GM21619 (cell line): ENCODE results near the gene LAMB4.

Experiments
- ATAC-seq: cut with Tn5 transposase; IDR thresholded peaks from one replicate; pipeline ENCODE4 v1.9.1; 2021; ENCODE audit not compliant: unreplicated experiment

LAMB4 gene

GRCh38 chr7:108109221-108109908, 20.8 kb downstream of the LAMB4 start:
- peak; percentile 64 for ATAC-seq

DNA sequence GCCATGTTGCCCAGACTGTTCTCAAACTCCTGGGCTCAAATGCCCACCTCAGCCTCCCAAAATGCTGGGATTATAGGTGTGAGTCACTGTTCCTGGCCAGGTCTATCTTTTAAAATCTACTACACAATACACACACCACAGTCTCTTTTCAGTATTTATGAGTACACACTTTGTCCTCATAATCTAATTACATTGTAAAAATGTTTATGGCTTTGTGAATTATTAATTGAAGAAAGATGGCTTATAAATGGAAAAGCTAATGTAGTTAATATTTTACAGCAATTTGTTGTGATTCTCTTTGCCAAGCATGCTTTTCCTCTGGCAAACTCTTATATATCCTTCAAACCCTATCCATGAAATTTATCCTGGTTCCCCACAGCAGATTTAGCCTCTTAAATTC, 22.0 kb downstream of the LAMB4 start:
- ATAC-seq: no peak

- no peak for ATAC-seq
Measured at GRCh38 chr7:108104324-108104723, 25.8 kb downstream of the LAMB4 start.

GRCh38 chr7:108103558-108104298, 26.4 kb downstream of the LAMB4 start:
- ATAC-seq: no peak

- ATAC-seq: no peak
Measured at GRCh38 chr7:108102671-108103312, 27.4 kb downstream of the LAMB4 start.

DNA sequence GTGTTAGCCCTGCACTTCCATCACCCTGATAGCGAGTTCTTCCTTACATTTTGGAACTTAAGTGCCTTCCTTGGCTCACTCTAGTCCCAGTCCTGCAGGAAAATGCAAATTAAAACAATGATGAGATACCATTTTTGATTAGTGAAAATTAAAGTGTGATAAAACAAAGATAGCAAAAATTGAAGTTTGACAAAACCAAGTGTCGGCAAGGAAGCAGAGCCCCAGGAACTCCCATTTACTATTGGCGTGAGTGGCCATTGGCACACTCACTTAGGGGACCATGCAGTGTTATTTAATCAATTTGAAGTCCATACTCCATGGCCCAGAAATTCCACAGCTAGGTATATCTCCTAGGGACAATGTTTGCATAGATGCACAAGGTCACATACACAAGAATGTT, 28.4 kb downstream of the LAMB4 start:
- ATAC-seq: no peak

DNA sequence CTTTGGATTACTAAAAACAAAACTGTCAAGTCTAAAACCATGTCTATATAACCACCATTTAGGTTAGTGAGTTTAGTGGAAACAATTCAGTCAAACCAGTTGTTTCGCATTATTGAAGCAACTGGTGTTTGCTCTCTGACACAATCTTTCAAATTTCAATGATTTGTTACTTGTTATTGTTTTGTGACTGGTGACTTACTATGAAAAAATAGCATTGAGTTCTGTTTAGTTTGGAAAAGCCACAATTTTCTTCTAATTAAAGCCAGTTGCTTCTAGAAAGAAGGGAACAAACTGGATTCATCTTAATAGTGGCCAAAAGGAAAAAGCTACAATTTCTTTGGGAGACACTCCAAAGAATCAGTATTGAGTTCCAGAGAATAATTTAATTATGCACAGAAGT, 30.4 kb downstream of the LAMB4 start:
- ATAC-seq: no peak

DNA sequence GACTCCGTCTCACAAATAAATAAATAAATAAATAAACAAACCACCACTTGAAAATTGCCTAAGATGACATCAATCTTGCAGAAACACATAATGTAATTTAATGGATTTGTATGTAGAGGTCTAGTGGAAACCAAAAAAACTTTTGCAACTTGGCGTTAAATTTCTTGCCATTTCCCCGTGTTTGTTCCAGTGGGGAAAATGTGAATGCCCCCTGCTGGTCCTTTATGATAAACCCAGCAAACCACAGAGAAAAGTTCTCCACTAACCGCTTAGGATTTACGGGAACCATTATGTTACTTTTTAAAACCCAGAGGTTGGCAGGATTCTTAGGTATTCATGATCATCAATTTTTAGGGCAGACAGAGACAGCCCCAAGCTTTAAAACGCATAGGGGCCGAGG, 32.5 kb downstream of the LAMB4 start:
- no peak for ATAC-seq

DNA sequence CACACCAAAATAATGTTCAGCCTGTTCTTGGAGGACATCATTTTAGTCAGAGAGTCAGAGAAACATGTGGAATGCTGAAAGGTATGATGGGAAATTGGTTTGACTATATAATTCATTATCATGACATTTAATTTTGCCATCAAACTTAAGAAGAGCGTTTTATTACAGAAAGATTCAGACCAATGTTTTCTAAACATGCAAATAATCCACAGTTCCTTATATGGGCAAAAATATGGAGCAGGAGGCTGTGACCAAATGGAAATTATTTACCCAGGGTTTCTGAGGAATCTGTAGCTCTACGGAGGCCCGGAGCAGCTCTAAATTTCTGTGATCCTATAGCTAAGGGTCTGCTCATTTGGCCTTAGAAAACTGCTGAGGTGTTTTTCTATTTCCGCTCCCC, 33.2 kb downstream of the LAMB4 start:
- no peak for ATAC-seq

GRCh38 chr7:108094933-108095710, 35.0 kb downstream of the LAMB4 start:
- peak; percentile 64 for ATAC-seq

GRCh38 chr7:108094346-108094745, 35.8 kb downstream of the LAMB4 start:
- ATAC-seq: no peak

GRCh38 chr7:108093851-108094331, 36.3 kb downstream of the LAMB4 start:
- ATAC-seq: no peak

- no peak for ATAC-seq
Measured at GRCh38 chr7:108093341-108093740, 36.8 kb downstream of the LAMB4 start.

- no peak for ATAC-seq
Measured at GRCh38 chr7:108091461-108091831, 38.7 kb downstream of the LAMB4 start.

GRCh38 chr7:108090791-108091460, 39.2 kb downstream of the LAMB4 start:
- no peak for ATAC-seq

- no peak for ATAC-seq
Measured at GRCh38 chr7:108089381-108089780, 40.8 kb downstream of the LAMB4 start.

DNA sequence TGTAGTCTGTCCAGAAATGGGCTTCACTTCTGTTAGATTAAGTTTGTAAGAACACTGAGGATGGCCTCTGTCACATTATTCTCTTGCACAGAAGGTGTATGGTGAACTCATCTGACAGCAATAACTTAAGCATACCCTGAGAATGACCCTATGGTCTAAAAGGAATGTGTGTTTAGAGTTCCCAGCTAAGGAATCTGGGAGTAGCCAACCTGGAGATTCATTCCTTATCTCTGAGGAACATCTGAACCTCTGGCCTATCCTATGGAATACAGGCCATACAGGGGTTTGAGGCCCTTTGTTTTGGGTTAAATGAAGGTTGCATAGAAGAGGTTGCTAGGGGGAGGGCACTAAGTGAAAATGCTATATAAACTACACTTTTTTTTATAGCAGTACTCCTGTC, 41.4 kb downstream of the LAMB4 start:
- ATAC-seq: no peak

DNA sequence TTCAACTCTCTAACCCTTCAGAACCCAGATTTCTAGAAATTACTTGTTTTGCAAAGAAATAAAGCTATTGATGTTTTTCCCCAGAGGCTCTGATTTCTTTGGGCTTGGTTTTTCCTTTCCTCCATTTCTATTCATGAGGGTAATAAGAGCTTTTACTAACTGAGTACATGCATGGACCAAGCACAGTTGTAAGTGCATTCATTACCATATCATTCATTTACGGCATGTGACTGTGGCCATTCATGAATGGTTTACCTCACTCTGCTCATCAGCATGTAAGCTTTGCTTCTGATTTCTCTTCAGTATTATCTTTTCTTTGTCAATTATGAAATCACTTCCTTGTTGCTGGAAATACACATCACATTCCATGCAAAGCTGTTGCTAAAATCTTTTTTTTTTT, 42.4 kb downstream of the LAMB4 start:
- ATAC-seq: no peak

- ATAC-seq: no peak
Measured at GRCh38 chr7:108086962-108087361, 43.2 kb downstream of the LAMB4 start.

DNA sequence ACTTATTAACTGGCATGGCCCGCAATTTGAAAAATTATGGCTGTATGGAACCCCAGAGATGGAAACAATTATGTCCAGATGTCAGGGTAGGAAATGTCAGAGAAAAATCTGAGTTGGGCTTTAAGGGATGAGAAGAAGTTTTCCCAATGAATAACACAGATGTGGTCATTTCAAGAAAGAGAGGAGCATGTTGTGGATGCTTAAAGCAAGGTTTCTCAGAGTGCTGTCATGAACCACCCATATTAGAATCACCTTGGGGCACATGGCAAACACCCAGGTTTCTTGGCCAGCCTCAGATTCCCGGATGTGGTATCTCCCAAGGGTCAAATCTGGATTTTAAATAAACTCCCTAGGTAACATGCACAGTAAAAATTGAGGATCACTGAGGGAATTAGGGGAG, 43.6 kb downstream of the LAMB4 start:
- no peak for ATAC-seq

DNA sequence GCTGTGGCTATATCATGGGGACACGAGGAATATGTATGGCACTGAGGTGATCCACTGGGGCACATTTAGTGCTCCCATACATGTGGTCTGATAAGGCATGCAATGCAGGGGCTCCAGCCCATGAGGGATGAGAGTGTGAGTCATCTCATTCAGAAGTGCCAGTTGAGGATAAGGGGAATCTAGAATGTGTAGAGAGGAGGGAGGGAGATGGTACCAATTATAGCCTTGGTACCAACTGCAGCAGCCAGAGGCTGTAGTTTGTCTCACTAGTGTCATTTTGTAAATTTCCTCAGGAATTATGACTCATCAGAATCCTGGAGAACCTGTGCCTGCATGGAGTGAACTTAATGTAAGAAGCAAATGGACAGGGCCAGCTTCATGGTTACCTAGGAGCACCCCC, 46.2 kb downstream of the LAMB4 start:
- ATAC-seq: no peak
